T-helper 22 cell (primary cell): ENCODE results near the gene BUD23.
A peak's percentile ranks its signal among the peaks of the same experiment; 100 is the strongest.
"Not testable (repeated sequence)": the region's sequence is repeated elsewhere in the genome, so short reads cannot be mapped to it uniquely, and the experiment has no call there.

ENCODE experiments used
- DNase-seq: peaks from one replicate; pipeline ENCODE4 v3.0.0-alpha.2; 2020; ENCODE audit warnings: low read depth

The BUD23 gene

DNA sequence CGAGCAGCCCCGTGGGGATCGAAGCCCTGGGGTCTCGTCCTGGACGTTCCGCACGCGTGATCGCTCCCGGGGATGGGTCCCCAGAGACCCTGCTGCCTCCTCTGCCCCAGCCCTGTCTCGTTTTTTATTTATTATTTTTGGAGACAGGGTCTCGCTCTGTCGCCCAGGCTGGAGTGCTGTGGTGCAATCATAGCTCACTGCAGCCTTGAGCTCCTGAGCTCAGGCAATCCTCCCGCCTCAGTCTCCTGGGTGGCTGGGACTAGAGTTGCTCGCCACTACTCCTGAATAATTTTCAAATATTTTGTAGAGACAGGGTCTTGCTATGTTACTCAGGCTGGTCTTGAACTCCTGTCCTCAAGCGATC lies 36.4 kb downstream of the BUD23 start:
- no peak for DNase-seq

GRCh38 chr7:73720443-73720842 lies 37.0 kb downstream of the BUD23 start:
- not testable (repeated sequence) for DNase-seq

DNA sequence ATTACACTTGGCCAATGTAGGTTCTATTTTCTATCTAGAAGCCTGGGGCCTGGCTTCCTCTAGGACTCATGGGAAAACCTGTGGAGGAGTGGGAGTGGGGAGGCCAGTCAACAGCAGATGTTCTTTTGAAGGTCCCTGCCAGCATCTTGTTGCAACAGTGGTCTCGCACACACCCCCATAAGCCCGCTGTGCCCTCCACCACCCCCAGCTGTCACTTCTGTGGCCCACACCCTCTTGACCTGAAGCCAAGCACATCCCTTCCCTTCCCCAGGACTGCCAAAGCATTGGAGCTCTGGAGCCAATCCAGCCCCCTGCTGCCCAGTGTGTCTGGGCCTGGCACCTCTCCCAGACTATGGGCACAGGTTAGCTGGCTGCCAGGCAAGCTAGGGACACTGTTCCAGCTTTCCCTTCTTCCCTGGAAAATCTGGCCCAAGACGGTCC lies 38.0 kb downstream of the BUD23 start:
- no peak for DNase-seq

GRCh38 chr7:73722182-73722581 lies 38.8 kb downstream of the BUD23 start:
- not testable (repeated sequence) for DNase-seq

DNA sequence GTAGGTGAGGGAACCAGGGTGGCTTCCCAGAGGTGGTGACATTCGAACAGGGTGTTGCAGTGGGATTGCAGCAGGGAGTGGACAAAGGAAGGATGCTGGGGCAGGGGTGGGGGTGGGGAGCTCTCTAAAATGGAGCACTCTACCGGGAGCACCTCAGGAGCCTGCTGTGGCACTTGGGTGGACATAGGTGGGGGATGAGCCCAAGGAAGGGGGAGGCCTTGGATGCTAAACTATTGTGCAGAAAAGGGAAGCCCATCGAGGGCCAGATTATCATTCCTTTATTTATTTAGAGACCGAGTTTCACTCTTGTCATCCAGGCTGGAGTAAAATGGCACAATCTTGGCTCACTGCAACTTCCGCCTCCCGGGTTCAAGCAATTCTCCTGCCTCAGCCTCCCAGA lies 39.4 kb downstream of the BUD23 start:
- no peak for DNase-seq

DNA sequence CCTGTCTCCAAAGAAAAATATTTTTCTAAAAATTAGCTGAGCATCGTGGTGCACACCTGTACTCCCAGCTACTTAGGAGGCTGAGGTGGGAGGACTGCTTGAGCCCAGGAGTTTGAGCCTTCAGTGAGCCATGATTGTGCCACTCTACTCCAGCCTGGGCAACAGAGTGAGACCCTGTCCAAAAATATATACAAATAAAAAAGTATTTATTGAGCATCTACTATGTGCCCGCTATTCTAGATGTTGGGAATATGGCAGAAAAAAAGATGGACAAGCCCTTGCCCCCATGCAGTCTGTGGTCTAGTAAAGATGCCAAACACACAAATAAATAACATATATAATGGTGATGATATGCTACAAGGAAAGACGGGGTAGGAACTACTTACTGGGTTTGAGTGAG lies 40.4 kb downstream of the BUD23 start:
- no peak for DNase-seq

- DNase-seq: no peak
These were observed 42.7 kb downstream of the BUD23 start for GRCh38 chr7:73726083-73726466.

- DNase-seq: no peak
These were observed 44.6 kb downstream of the BUD23 start for GRCh38 chr7:73727952-73728351.

GRCh38 chr7:73728551-73728950 lies 45.2 kb downstream of the BUD23 start:
- DNase-seq: no peak

GRCh38 chr7:73730485-73730884 lies 47.1 kb downstream of the BUD23 start:
- no peak for DNase-seq

DNA sequence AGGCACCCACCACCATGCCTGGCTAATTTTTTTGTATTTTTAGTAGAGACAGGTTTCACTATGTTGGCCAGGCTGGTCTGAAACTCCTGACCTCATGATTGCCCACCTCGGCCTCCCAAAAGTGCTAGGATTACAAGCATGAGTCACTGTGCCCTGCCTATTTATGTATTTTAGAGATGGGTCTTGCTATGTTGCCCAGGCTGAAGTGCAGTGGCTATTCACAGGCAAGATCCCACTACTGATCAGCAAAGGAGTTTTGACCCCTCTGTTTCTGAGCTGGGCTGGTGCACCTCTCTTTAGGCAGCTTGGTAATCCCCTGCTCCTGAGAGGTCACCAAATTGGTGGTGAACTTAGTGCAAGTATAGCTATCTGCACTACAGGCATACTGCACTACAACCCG lies 49.0 kb downstream of the BUD23 start:
- no peak for DNase-seq

DNA sequence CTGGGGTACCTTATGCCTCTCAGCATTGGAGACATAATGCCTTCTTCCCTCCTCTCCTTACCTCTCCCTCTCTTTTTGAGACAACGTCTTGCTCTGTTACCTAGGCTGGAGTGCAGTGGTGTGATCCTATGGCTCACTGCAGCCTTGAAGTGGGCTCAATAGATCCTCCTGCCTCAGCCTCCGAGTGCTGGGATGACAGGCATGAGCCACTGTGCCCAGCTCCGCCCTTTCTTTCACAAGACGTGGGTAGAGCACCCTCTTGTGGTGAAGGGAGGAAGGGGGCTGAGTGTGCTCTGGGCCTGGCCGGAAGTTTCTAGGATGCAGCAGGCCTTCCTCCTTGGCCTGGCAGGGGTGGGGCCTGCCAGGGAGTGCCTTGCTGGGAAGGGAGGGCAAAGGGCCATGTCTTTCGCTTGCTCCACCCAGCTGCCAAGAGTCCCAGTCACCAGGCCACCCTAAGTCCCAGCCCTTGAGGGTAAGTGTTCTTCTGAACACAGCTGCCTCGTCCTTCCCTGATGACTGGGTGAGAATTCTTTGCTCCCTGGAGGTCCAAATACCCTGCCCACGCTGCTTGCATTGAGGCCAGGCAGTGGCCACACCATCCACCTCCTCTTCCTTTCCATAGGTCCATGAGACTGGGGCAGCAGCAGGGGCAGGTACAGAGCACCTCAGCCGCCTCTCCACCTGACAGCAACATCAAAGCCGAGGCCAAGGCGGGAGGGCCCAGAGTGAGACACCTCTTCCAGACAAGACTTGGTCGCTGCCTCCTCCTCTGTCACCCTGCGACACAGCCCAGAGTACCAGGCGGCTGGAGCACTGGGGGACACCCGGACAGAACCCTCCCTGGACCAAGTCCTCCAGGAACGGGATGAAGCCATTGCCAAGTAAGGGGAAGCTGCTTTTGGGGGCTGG lies 51.5 kb downstream of the BUD23 start:
- peak; percentile 69 for DNase-seq

- no peak for DNase-seq
These were observed 52.1 kb downstream of the BUD23 start for GRCh38 chr7:73735528-73735905.

GRCh38 chr7:73736885-73737284 lies 53.5 kb downstream of the BUD23 start:
- no peak for DNase-seq

DNA sequence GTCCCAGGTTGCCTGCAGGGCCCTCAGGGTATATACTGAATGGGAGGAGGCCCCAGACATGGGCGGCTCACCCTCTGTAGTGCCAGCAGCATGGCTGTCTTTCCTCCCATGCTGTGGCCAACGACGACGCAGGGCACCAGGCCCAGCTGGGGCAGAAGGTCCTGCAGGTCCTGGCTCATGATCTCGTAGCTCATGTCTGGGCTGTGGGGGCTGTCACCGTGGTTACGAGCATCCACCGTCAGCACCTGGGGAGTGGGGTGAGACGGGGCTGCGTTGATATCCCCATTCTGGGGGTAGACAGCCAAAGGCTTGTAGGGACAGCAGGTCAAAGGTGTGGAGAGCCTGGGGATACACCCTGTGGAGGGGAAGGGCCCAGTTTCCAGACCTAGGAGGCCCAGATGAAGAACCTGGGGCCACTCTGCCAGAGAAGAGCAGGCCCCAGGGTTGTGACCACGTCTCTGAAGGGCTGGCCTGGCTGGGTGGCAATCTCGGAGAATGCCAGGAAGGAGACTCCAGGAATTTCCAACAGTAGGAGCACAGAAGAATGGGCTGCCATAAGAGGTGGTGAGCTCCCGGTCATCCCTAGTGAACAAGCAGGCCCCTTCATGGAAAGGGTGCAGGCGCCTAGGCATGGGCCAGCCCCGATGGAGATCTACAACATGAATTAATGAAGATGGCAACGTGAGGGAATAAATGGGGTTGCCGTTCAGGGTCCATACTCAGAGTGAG lies 54.3 kb downstream of the BUD23 start:
- DNase-seq: no peak

DNA sequence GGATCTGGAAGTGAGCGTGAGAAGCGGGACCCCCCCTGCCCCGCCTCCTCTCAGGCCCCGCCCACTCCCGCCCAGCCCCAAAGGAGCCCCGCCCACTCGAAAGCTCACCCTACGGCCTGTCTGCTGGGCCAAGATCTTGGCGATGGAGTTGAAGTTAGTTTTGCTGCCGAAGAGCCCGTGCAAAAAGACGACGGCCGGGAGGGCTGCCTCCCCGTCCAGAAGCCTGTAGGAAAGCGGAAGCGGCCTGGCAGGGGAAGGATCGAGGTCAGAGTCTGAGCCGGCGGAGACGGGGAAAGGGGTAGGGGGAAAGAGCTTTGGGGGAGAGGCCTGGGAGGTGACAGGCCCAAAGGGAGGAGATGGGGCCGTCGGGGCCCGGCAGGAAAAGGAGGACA lies 54.8 kb downstream of the BUD23 start:
- DNase-seq: peak; percentile 51

GRCh38 chr7:73738612-73739386 lies 55.4 kb downstream of the BUD23 start, which contains the start of gene ABHD11:
TSS of gene ABHD11 (minus strand) at chr7:73738802. CDS start at chr7:73738770, 32 bp downstream.
- peak; percentile 93 for DNase-seq

DNA sequence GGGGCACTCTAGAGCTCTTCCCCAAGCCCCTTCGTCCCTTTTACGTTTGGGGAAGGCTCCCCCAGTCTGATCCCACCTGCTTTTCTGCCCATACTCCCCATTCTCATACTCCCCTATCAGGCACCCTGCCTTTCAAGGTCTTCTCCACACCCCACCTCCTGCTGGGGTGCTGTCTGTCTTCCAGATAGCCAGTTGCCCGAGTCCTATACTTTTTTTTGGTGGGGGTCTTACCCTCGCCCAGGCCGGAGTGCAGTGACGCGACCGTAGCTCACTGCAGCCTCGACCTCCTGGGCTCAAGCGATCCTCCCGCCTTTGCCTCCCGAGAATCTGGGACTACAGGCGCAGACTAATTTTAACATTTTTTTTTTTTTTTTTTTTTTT lies 56.0 kb downstream of the BUD23 start:
- no peak for DNase-seq

DNA sequence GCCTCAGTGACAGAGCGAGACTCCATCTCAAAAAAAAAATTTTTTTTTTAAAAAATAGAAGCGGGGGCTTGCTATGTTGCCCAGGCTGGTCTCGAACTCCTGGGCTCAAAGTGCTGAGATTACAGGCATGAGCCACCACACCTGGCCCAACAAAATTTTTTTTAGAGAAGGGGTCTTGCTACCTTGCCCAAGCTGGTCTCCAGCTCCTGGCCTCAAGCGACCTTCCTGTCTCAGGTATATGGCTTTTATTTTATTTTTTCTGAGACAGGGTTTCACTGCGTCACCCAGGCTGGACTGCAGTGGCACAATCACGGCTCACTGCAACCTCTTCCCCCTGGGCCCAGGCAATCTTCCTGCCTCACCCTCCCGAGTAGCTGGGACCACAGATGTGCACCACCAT lies 56.8 kb downstream of the BUD23 start:
- no peak for DNase-seq

GRCh38 chr7:73740771-73741170 lies 57.4 kb downstream of the BUD23 start:
- DNase-seq: no peak

DNA sequence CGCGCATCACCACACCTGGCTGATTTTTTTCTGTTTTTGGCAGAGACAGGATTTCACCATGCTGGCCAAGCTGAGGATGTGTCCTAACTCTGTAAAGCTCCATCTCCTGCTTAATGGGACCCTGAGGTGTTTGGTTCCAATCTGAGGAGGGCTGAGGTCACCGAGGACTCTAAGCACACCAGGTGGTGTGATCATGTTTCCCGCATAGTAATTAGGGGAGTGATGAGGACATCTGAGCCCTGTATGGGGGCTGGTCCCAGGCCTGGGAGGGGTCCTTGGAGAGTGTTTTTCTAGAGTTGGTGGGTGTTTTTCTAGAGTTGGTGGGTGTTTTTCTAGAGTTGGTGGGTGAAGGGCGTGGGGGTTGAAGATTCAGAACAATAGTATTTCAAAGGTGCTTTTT lies 58.2 kb downstream of the BUD23 start:
- DNase-seq: no peak

DNA sequence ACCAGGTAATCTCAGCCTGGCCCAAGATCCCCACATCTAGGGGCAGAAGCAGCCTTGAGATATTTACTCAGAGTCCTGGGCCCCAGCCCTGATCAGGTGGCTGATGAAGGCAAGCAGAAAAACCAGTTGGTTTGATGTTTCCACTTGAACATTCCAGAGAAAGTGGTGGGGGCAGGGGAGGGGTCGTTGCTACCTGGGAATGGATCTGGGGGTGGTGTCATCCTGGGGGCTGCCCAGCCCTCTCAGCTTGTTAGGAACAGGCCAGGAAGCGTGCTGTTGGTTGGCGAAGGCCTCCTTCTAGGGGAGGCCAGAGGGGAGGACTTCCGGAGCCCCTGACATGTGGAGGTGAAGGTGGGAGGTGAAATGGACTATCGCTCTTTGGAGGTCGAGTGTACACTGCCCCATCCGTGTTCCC lies 58.9 kb downstream of the BUD23 start:
- no peak for DNase-seq
